ENCODE measurements around the gene ZC3H12C.
A peak's percentile ranks its signal among the peaks of the same experiment; 100 is the strongest.

Gene ZC3H12C

GRCh38 chr11:110092515-110093406 is at the start of gene ZC3H12C:
Gene ZC3H12C (plus strand): TSS chr11:110093392. CDS start chr11:110093412, 20 bp downstream.
- peak; percentile 93 for DNase-seq
- H3K36me3 ChIP-seq, result no peaks in the 10 kb centered on the region
- H3K27me3 ChIP-seq (ENCODE audit: insufficient read depth, low read depth, severe bottlenecking), result no peaks in the 10 kb centered on the region
- peak within 1 kb of the TSS; percentile 84 for H3K27ac ChIP-seq
- TF ChIP-seq CTCF (IDR thresholded peaks at IDR 0.05; ENCODE audit: low read depth, low read length), result peak; percentile 67
- H3K9me3 ChIP-seq (ENCODE audit: severe bottlenecking), result no peaks in the 10 kb centered on the region
- H3K4me3 ChIP-seq (ENCODE audit: low read depth, low read length), result peak within 1 kb of the TSS; percentile 87

- H3K9me3 ChIP-seq (ENCODE audit: severe bottlenecking), result no peaks in the 10 kb centered on the region
- no peaks in the 10 kb centered on the region for H3K36me3 ChIP-seq
- H3K4me3 ChIP-seq (ENCODE audit: low read depth, low read length), result no peak overlapping the region
- TF ChIP-seq CTCF (IDR thresholded peaks at IDR 0.05; ENCODE audit: low read depth, low read length), result no peak
- H3K27ac ChIP-seq, result no peak overlapping the region
- no peaks in the 10 kb centered on the region for H3K27me3 ChIP-seq (ENCODE audit: insufficient read depth, low read depth, severe bottlenecking)
- no peak for DNase-seq
These were observed 48.8 kb upstream of the ZC3H12C start for GRCh38 chr11:110044226-110044968.

GRCh38 chr11:110046775-110047380 is 46.3 kb upstream of the ZC3H12C start:
- DNase-seq, result no peak
- Histone ChIP-seq H3K9me3 (ENCODE audit: severe bottlenecking) (no peaks in the 10 kb centered on the region), H3K4me3 (ENCODE audit: low read depth, low read length) (no peak overlapping the region), H3K27ac (no peak overlapping the region), H3K27me3 (ENCODE audit: insufficient read depth, low read depth, severe bottlenecking) (no peaks in the 10 kb centered on the region), H3K36me3 (no peaks in the 10 kb centered on the region)
- no peak for TF ChIP-seq CTCF (IDR thresholded peaks at IDR 0.05; ENCODE audit: low read depth, low read length)

- Histone ChIP-seq H3K27me3 (ENCODE audit: insufficient read depth, low read depth, severe bottlenecking) (no peaks in the 10 kb centered on the region), H3K36me3 (no peaks in the 10 kb centered on the region), H3K4me3 (ENCODE audit: low read depth, low read length) (no peak overlapping the region), H3K9me3 (ENCODE audit: severe bottlenecking) (no peaks in the 10 kb centered on the region), H3K27ac (no peak overlapping the region)
- DNase-seq, result no peak
- TF ChIP-seq CTCF (IDR thresholded peaks at IDR 0.05; ENCODE audit: low read depth, low read length), result no peak
These were observed 43.5 kb upstream of the ZC3H12C start for GRCh38 chr11:110049501-110050200.

- Histone ChIP-seq H3K9me3 (ENCODE audit: severe bottlenecking) (no peaks in the 10 kb centered on the region), H3K27ac (no peak overlapping the region), H3K36me3 (no peaks in the 10 kb centered on the region), H3K4me3 (ENCODE audit: low read depth, low read length) (no peak overlapping the region), H3K27me3 (ENCODE audit: insufficient read depth, low read depth, severe bottlenecking) (no peaks in the 10 kb centered on the region)
- TF ChIP-seq CTCF (IDR thresholded peaks at IDR 0.05; ENCODE audit: low read depth, low read length), result no peak
- DNase-seq, result no peak
These were observed 43.0 kb upstream of the ZC3H12C start for GRCh38 chr11:110050201-110050506.
